ENCODE data around the gene SMURF1. TPM values are rescaled to one million over a fixed set of nuclear protein-coding genes. Genes with fewer than 3 reads are reported as not detected.

The SMURF1 gene
- total RNA-seq, 2 donors from 2014 or later: 33.8 to 40.9 TPM

DNA sequence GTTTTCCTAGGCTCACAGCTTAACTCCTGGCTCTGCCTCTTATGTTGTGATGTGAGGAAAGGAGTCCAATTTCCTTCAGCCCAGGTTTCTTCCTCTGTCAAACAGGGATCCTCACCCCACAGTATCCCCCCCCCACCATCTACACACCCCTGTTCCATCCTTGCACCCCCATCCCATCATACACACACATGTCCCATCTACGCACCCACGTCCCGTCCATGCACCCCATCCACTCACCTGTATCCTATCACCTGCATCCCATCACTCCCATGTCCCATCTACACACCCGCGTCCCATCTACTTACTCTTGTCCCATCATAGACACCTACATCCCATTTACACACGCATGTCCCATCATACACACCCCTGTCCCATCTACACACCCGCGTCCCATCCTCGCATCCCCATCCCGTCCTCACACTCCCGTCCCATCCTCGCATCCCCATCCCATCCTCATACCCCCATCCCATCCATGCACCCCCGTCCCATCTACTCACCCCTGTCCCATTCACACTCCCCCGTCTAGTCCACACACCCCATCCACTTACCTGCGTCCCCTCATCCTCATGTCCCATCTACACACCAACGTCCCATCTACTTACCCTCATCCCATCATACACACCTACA lies 148.3 kb downstream of the SMURF1 start:
- no peaks in the 10 kb centered on the region for H3K4me1 ChIP-seq (ENCODE audit: control insufficient read depth in 1 of 2, low read depth in 2 of 2)
- no peaks in the 10 kb centered on the region for H3K9me3 ChIP-seq
- DNase-seq (ENCODE audit: low spot score) (no peak), ATAC-seq (ENCODE audit: insufficient number of reproducible peaks, low FRiP score, low read depth) (no peak)
- H3K4me3 ChIP-seq: no peak overlapping the region
- no peak overlapping the region for H3K27ac ChIP-seq
- no peaks in the 10 kb centered on the region for H3K27me3 ChIP-seq (replicated peaks; ENCODE audit: insufficient read depth)
- TF ChIP-seq, protein P1, sequence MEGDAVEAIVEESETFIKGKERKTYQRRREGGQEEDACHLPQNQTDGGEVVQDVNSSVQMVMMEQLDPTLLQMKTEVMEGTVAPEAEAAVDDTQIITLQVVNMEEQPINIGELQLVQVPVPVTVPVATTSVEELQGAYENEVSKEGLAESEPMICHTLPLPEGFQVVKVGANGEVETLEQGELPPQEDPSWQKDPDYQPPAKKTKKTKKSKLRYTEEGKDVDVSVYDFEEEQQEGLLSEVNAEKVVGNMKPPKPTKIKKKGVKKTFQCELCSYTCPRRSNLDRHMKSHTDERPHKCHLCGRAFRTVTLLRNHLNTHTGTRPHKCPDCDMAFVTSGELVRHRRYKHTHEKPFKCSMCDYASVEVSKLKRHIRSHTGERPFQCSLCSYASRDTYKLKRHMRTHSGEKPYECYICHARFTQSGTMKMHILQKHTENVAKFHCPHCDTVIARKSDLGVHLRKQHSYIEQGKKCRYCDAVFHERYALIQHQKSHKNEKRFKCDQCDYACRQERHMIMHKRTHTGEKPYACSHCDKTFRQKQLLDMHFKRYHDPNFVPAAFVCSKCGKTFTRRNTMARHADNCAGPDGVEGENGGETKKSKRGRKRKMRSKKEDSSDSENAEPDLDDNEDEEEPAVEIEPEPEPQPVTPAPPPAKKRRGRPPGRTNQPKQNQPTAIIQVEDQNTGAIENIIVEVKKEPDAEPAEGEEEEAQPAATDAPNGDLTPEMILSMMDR (IDR thresholded peaks at IDR 0.05): no peak
- peaks cover 68% of the 10 kb centered on the region for H3K36me3 ChIP-seq

DNA sequence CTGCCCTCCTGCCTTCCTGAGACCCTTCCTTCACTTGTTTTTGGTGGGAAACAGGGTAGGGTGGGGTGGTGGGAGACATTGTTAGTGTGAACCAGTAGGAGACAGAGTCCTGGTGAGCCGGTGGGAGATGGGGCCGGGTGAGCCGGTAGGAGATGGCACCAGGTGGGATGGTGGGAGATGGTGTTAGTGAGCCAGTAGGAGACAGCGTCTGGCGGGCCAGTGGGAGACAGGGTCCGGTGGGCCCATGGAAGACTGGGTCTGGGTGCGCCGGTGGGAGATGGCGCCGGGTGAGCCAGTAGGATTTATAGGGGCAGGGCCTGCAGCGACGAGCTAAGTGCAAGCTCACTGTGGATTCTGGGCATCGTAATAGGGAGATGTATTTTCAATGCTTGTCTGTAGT lies 148.8 kb downstream of the SMURF1 start:
- no peaks in the 10 kb centered on the region for H3K27me3 ChIP-seq (replicated peaks; ENCODE audit: insufficient read depth)
- TF ChIP-seq, protein P1 (IDR thresholded peaks at IDR 0.05): no peak
- H3K36me3 ChIP-seq: peaks cover 66% of the 10 kb centered on the region
- no peaks in the 10 kb centered on the region for H3K4me1 ChIP-seq (ENCODE audit: control insufficient read depth in 1 of 2, low read depth in 2 of 2)
- ATAC-seq (ENCODE audit: insufficient number of reproducible peaks, low FRiP score, low read depth) (no peak), DNase-seq (ENCODE audit: low spot score) (no peak)
- H3K4me3 ChIP-seq: no peak overlapping the region
- no peaks in the 10 kb centered on the region for H3K9me3 ChIP-seq
- H3K27ac ChIP-seq: no peak overlapping the region

DNA sequence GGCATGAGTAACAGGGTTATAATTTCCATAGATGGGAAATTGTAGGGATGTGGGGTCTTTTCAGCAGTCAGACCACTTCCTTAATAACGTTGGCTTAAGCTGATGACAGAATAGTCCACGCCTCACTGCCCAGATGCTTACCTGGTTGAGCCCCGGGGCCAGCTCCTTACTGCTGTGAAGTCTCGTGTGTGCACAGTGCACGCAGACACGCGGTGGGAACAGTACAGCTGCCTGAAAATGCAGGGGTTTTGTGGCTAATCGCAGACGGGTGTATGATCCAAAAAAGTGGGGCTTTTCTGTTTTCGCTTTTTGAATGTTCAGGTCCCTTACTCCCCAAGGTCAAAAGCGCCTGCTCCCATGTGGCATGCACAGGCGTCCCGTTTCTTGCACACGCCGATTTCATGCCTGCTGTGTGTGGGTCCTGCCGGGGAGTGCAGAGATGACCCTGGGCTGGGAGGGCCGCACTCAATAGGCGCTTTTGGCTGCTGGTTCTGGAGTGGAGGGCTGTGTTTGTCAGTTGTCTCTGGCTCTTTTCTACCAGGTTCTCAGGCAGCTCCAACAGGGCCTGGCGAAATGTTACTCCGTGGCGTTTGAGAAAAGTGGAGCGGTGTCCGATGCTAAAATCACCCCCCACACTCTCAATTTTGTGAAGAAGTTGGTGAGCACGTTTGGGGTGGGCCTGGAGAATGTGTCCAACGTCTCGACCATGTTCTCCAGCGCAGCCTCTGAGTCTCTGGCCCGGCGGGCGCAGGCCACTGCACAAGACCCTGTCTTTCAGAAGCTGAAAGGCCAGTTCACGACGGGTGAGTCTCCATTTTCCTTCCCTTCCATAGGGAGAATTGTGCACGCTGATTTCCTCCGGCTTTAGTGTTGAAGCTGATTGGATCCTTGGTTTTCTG lies 149.6 kb downstream of the SMURF1 start:
- no peaks in the 10 kb centered on the region for H3K27me3 ChIP-seq (replicated peaks; ENCODE audit: insufficient read depth)
- H3K9me3 ChIP-seq: no peaks in the 10 kb centered on the region
- peaks cover 70% of the 10 kb centered on the region for H3K36me3 ChIP-seq
- no peaks in the 10 kb centered on the region for H3K4me1 ChIP-seq (ENCODE audit: control insufficient read depth in 1 of 2, low read depth in 2 of 2)
- TF ChIP-seq, protein P1 (IDR thresholded peaks at IDR 0.05): no peak
- ATAC-seq (ENCODE audit: insufficient number of reproducible peaks, low FRiP score, low read depth): no peak
- H3K4me3 ChIP-seq: no peak overlapping the region
- no peak for DNase-seq (ENCODE audit: low spot score)
- no peak overlapping the region for H3K27ac ChIP-seq

DNA sequence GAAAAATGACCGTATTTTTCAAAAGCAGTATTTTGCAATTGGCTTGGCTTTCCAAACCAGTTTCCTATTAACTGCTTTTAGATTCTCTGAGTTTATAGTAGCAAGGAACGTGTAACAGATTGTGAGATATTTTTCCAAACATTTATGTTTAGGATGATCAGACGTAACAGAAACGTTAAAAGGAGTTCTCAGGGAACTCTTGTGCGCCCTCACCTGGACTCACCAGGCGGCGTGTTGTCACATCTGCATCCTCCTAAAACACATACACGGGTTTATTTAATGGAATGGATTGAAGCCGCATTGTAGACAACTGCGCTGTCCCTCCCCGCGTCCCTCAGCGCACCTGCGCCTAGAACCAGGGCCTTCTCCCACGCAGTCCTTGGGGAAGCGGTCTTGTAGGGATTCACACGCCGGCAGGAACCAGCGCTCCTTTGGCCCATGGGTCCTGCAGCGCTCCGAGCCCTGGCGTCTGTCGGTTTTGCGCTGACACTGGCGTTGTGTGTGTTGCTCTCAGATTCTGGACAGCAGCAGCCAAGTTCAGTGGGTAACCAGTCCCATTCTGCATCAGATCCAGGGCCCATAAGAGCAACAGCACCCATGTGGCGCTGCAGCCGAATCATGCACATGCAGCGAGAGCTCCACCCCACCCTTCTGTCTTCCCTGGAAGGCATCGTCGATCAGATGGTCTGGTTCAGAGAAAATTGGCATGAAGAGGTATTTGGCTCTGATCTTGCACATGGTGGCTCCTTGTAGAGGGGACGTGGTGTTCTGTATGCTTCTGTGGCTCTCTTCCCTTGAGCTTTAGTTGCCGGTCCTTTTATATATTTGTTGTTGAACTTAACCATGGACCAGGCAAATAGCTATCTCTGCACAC lies 150.6 kb downstream of the SMURF1 start:
- Histone ChIP-seq H3K27me3 (replicated peaks; ENCODE audit: insufficient read depth) (no peaks in the 10 kb centered on the region), H3K9me3 (no peaks in the 10 kb centered on the region), H3K4me3 (no peak overlapping the region), H3K27ac (no peak overlapping the region), H3K4me1 (ENCODE audit: control insufficient read depth in 1 of 2, low read depth in 2 of 2) (no peaks in the 10 kb centered on the region), H3K36me3 (peaks cover 72% of the 10 kb centered on the region)
- TF ChIP-seq, protein P1 (IDR thresholded peaks at IDR 0.05): no peak
- DNase-seq (ENCODE audit: low spot score) (no peak), ATAC-seq (ENCODE audit: insufficient number of reproducible peaks, low FRiP score, low read depth) (no peak)

DNA sequence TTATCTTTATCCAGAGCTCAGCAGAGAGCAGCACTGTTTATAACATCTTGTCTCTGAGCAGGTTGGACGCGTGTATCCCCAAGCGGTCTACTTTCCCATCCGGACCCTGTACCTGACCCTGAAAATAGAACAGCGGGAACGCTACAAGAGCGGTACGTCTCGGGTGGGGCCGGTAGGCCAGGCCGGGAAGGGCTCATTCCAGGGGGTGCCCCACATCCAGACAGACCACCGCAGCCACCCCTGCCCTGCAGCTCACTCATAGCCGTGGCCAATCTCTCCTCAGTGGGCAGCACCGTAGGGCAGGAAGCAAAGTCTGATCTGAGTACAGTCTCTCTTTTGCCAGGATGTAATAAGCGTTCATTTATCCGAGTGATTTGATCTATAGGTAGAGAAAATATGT lies 151.8 kb downstream of the SMURF1 start:
- no peaks in the 10 kb centered on the region for H3K27me3 ChIP-seq (replicated peaks; ENCODE audit: insufficient read depth)
- no peak overlapping the region for H3K4me3 ChIP-seq
- DNase-seq (ENCODE audit: low spot score) (no peak), ATAC-seq (ENCODE audit: insufficient number of reproducible peaks, low FRiP score, low read depth) (no peak)
- TF ChIP-seq, protein P1 (IDR thresholded peaks at IDR 0.05): no peak
- peaks cover 77% of the 10 kb centered on the region for H3K36me3 ChIP-seq
- no peaks in the 10 kb centered on the region for H3K4me1 ChIP-seq (ENCODE audit: control insufficient read depth in 1 of 2, low read depth in 2 of 2)
- no peaks in the 10 kb centered on the region for H3K9me3 ChIP-seq
- no peak overlapping the region for H3K27ac ChIP-seq
